ENCODE measurements around the gene RPN1. TPM values are rescaled to one million over a fixed set of nuclear protein-coding genes. Genes with fewer than 3 reads are reported as not detected.
A peak's percentile ranks its signal among the peaks of the same experiment; 100 is the strongest.

RPN1 gene
- total RNA-seq, result 100 to 1,000 TPM in 5 of 6 donors, 10 to 100 TPM in 1; 81.7 to 321 (median 218) TPM

DNA sequence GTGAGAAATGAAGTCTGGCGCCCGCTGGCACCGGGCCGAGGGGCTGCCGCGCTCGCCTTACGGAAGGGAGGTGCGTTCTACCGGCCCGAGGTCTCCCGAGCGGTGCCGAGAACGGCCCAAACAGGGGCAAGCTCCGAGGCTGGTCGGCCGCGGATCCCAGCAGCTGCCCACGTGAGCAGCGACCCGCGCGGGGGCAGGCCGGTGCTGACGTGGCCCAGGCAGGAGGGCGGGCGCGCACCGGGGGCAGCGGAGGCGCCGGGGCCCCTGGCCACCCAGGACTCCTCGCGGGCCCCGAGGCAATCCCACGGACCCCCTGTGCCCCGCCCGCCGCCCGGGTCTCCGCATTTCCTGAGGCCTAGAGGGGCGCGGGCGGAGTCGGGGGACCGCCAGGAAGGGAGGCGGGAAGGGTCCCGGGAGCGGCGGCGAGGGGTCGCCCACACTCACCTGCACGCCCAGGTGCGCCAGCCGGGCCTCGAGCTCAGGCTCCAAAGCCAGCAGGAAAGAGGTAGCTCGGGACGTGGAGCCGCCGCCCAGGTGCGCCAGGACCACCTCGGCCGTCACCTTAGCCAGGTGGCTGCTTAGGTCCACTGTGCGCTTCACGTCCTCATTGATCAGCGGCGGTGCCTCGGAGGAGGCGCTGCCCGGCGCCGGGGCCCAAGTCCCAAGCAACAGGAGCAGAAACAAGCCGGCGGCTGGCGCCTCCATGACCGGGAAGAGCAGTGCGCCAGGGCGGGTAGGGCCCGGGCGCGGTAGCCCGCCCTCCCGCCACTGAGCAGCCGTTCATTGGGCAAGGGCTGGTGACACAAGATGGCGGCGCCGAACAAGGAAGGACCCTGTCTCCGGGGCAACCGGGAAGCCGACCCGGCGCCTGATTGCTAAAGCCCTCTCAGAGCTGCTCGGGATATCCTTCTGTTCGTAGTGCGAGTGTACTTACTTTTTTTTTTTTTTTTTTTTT is at the start of gene RPN1:
Gene RPN1, minus strand, starts transcription at position 723 of the 955 bp plus-strand sequence. Its CDS starts 18 bp downstream, at position 705.
- Histone ChIP-seq H3K9me3 (no peaks in the 10 kb centered on the region), H3K27ac (peak within 1 kb of the TSS; percentile 97 to 100 (median 99)), H3K4me3 (peak within 1 kb of the TSS; percentile 79 to 100 (median 94)), H3K36me3 (peaks cover 0 to under 1% (median 0%) of the 10 kb centered on the region in 4 donors), H3K4me1 (peaks cover 16 to 35% (median 20%) of the 10 kb centered on the region in 4 donors), H3K27me3 (no peaks in the 10 kb centered on the region)
- ATAC-seq (ENCODE audit: low FRiP score in 2 of 2) (peak; percentile 100), DNase-seq (peak; percentile 97 to 99)
- TF ChIP-seq POLR2A (IDR thresholded peaks at IDR 0.05) (peak; percentile 25 to 97 (median 87)), POLR2AphosphoS5 (IDR thresholded peaks at IDR 0.05) (peak; percentile 89 to 90), EP300 (IDR thresholded peaks at IDR 0.05) (no peak)
- TF ChIP-seq, protein P1, sequence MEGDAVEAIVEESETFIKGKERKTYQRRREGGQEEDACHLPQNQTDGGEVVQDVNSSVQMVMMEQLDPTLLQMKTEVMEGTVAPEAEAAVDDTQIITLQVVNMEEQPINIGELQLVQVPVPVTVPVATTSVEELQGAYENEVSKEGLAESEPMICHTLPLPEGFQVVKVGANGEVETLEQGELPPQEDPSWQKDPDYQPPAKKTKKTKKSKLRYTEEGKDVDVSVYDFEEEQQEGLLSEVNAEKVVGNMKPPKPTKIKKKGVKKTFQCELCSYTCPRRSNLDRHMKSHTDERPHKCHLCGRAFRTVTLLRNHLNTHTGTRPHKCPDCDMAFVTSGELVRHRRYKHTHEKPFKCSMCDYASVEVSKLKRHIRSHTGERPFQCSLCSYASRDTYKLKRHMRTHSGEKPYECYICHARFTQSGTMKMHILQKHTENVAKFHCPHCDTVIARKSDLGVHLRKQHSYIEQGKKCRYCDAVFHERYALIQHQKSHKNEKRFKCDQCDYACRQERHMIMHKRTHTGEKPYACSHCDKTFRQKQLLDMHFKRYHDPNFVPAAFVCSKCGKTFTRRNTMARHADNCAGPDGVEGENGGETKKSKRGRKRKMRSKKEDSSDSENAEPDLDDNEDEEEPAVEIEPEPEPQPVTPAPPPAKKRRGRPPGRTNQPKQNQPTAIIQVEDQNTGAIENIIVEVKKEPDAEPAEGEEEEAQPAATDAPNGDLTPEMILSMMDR (IDR thresholded peaks at IDR 0.05), result peak in 1 of 6 experiments; percentile 17
- WGBS, 2 donors, result 0% methylated on average over 39 to 65 of the region's 96 CpGs

GRCh38 chr3:128698211-128699047 is 47.8 kb upstream of the RPN1 start:
- Histone ChIP-seq H3K4me3 (peak overlapping the region; percentile 36 to 62 (median 50)), H3K36me3 (no peaks in the 10 kb centered on the region), H3K9me3 (no peaks in the 10 kb centered on the region), H3K4me1 (peaks cover 8 to 19% (median 10%) of the 10 kb centered on the region in 4 donors), H3K27me3 (no peaks in the 10 kb centered on the region), H3K27ac (peak overlapping the region; percentile 21 to 85 (median 80))
- TF ChIP-seq POLR2A (IDR thresholded peaks at IDR 0.05), result peak in 1 of 4 donors; percentile 36
- TF ChIP-seq, protein P1 (IDR thresholded peaks at IDR 0.05), result no peak
- peak in 1 of 2 donors; percentile 8 for TF ChIP-seq POLR2AphosphoS5 (IDR thresholded peaks at IDR 0.05)
- TF ChIP-seq EP300 (IDR thresholded peaks at IDR 0.05), result no peak
- DNase-seq (peak; percentile 48 to 88), ATAC-seq (ENCODE audit: low FRiP score in 2 of 2) (peak; percentile 78 to 86)
- WGBS, 2 donors, result 7 to 22% methylated on average over 7 to 27 of the region's 53 CpGs

DNA sequence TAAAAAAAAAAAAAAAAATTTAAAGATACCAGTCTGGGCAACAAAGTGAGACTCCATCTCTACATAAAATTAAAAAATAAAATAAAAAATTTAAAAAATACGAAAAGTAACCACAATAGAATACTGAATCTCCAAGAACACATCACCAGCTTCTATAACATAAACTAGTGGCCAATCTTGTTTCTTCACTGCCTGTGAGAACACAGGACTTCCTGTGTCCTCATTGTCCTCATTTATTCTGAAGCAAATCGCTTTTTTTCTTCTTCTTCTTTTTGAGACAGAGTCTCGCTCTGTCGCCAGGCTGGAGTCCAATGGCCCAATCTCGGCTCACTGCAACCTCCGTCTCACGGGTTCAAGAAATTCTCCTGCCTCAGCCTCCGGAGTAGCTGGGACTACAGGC is 46.7 kb upstream of the RPN1 start:
- DNase-seq, result no peak
- WGBS, 2 donors, result 72 to 84% methylated on average over 8 of the region's 8 CpGs
- H3K4me3 ChIP-seq, result no peak overlapping the region
- no peak overlapping the region for H3K27ac ChIP-seq
- no peaks in the 10 kb centered on the region for H3K27me3 ChIP-seq
- peaks cover 8 to 18% (median 10%) of the 10 kb centered on the region in 4 donors for H3K4me1 ChIP-seq
- no peak for ATAC-seq (ENCODE audit: low FRiP score in 2 of 2)
- TF ChIP-seq, protein P1 (IDR thresholded peaks at IDR 0.05), result no peak
- TF ChIP-seq EP300 (IDR thresholded peaks at IDR 0.05) (no peak), POLR2A (IDR thresholded peaks at IDR 0.05) (no peak), POLR2AphosphoS5 (IDR thresholded peaks at IDR 0.05) (no peak)
- no peaks in the 10 kb centered on the region for H3K36me3 ChIP-seq
- no peaks in the 10 kb centered on the region for H3K9me3 ChIP-seq

- ATAC-seq (ENCODE audit: low FRiP score in 2 of 2) (no peak), DNase-seq (no peak)
- Histone ChIP-seq H3K36me3 (no peaks in the 10 kb centered on the region), H3K27ac (no peak overlapping the region), H3K4me1 (peaks cover 0 to 4% (median 0%) of the 10 kb centered on the region in 4 donors), H3K27me3 (no peaks in the 10 kb centered on the region), H3K9me3 (no peaks in the 10 kb centered on the region), H3K4me3 (no peak overlapping the region)
- TF ChIP-seq POLR2AphosphoS5 (IDR thresholded peaks at IDR 0.05) (no peak), EP300 (IDR thresholded peaks at IDR 0.05) (no peak)
- WGBS, 2 donors, result 0 to 68% methylated on average over 2 of the region's 2 CpGs
Observed at GRCh38 chr3:128693696-128694095, 43.1 kb upstream of the RPN1 start.
